ENCODE measurements around the gene RIC1. TPM values are rescaled to one million over a fixed set of nuclear protein-coding genes. Genes with fewer than 3 reads are reported as not detected.

Gene RIC1
- total RNA-seq, 3 donors from 2014 or later = 42.6 to 74.5 (median 53.1) TPM

GRCh38 chr9:5586391-5586802, 42.5 kb upstream of the RIC1 start:
- Histone ChIP-seq H3K36me3 (no peaks in the 10 kb centered on the region), H3K9me3 (no peaks in the 10 kb centered on the region), H3K4me1 (no peaks in the 10 kb centered on the region), H3K27ac (no peak overlapping the region), H3K4me3 (no peak overlapping the region), H3K27me3 (no peaks in the 10 kb centered on the region)
- intact Hi-C loops (cut with DNase I; ENCODE audit: low total_unique reads) = no loop called here
- TF ChIP-seq POLR2A (IDR thresholded peaks at IDR 0.05) (no peak), POLR2AphosphoS5 (IDR thresholded peaks at IDR 0.05) (no peak), CTCF (IDR thresholded peaks at IDR 0.05) (no peak)
- DNase-seq (ENCODE audit: low spot score in 2 of 2) = no peak

- no peak for DNase-seq (ENCODE audit: low spot score in 2 of 2)
- TF ChIP-seq POLR2A (IDR thresholded peaks at IDR 0.05) (no peak), POLR2AphosphoS5 (IDR thresholded peaks at IDR 0.05) (no peak), CTCF (IDR thresholded peaks at IDR 0.05) (no peak)
- intact Hi-C loops (cut with DNase I; ENCODE audit: low total_unique reads) = no loop called here
- no peaks in the 10 kb centered on the region for H3K9me3 ChIP-seq
- H3K4me3 ChIP-seq = no peak overlapping the region
- no peaks in the 10 kb centered on the region for H3K4me1 ChIP-seq
- no peaks in the 10 kb centered on the region for H3K27me3 ChIP-seq
- no peaks in the 10 kb centered on the region for H3K36me3 ChIP-seq
- H3K27ac ChIP-seq = no peak overlapping the region
These were observed 41.9 kb upstream of the RIC1 start for GRCh38 chr9:5587024-5587423.

GRCh38 chr9:5592231-5592630, 36.7 kb upstream of the RIC1 start:
- TF ChIP-seq POLR2AphosphoS5 (IDR thresholded peaks at IDR 0.05) (no peak), POLR2A (IDR thresholded peaks at IDR 0.05) (no peak), CTCF (IDR thresholded peaks at IDR 0.05) (no peak)
- Histone ChIP-seq H3K9me3 (no peaks in the 10 kb centered on the region), H3K4me3 (no peak overlapping the region), H3K27ac (no peak overlapping the region), H3K4me1 (no peaks in the 10 kb centered on the region), H3K27me3 (no peaks in the 10 kb centered on the region), H3K36me3 (no peaks in the 10 kb centered on the region)
- DNase-seq (ENCODE audit: low spot score in 2 of 2) = no peak
- intact Hi-C loops (cut with DNase I; ENCODE audit: low total_unique reads) = no loop called here

GRCh38 chr9:5592904-5593303, 36.0 kb upstream of the RIC1 start:
- Histone ChIP-seq H3K27me3 (no peaks in the 10 kb centered on the region), H3K27ac (no peak overlapping the region), H3K9me3 (no peaks in the 10 kb centered on the region), H3K4me3 (no peak overlapping the region), H3K4me1 (no peaks in the 10 kb centered on the region), H3K36me3 (no peaks in the 10 kb centered on the region)
- TF ChIP-seq CTCF (IDR thresholded peaks at IDR 0.05) = no peak
- intact Hi-C loops (cut with DNase I; ENCODE audit: low total_unique reads) = no loop called here
- no peak for DNase-seq (ENCODE audit: low spot score in 2 of 2)

GRCh38 chr9:5593904-5594303, 35.0 kb upstream of the RIC1 start:
- Histone ChIP-seq H3K27me3 (no peaks in the 10 kb centered on the region), H3K4me3 (no peak overlapping the region), H3K27ac (no peak overlapping the region), H3K4me1 (no peaks in the 10 kb centered on the region), H3K9me3 (no peaks in the 10 kb centered on the region), H3K36me3 (no peaks in the 10 kb centered on the region)
- no peak for TF ChIP-seq CTCF (IDR thresholded peaks at IDR 0.05)
- TF ChIP-seq POLR2AphosphoS5 (IDR thresholded peaks at IDR 0.05) = no peak
- no peak for TF ChIP-seq POLR2A (IDR thresholded peaks at IDR 0.05)
- intact Hi-C loops (cut with DNase I; ENCODE audit: low total_unique reads) = no loop called here
- no peak for DNase-seq (ENCODE audit: low spot score in 2 of 2)

All from breast epithelium (tissue), 4 donors.